ENCODE measurements around the gene KAT5. TPM values are rescaled to one million over a fixed set of nuclear protein-coding genes. Genes with fewer than 3 reads are reported as not detected.
"Not testable (repeated sequence)": the region's sequence is repeated elsewhere in the genome, so short reads cannot be mapped to it uniquely, and the experiment has no call there.

Gene KAT5
- total RNA-seq, 1 experiment from 2014 or later = 17.8 TPM

GRCh38 chr11:65685981-65686380 lies 26.1 kb upstream of the KAT5 start:
- Histone ChIP-seq H3K79me2 (ENCODE audit: low read length) (no peaks in the 10 kb centered on the region), H4K20me1 (ENCODE audit: insufficient read depth, low read depth, low read length) (no peaks in the 10 kb centered on the region), H2AFZ (ENCODE audit: low read length) (no peak overlapping the region), H3K9me2 (replicated peaks; ENCODE audit: insufficient read depth, low read length) (no peaks in the 10 kb centered on the region), H3K27ac (ENCODE audit: low read length) (no peak overlapping the region), H3K4me1 (ENCODE audit: low read length) (no peaks in the 10 kb centered on the region), H3K9me3 (ENCODE audit: low read length) (no peaks in the 10 kb centered on the region), H3K4me3 (ENCODE audit: low read length) (no peak overlapping the region), H3K27me3 (ENCODE audit: low read length) (no peaks in the 10 kb centered on the region), H3K4me2 (ENCODE audit: low read depth, low read length, poor library complexity, severe bottlenecking) (no peak overlapping the region), H3K36me3 (ENCODE audit: insufficient read depth, low read length) (no peaks in the 10 kb centered on the region), H3K9ac (ENCODE audit: low read length) (no peak overlapping the region)
- DNase-seq = no peak

DNA sequence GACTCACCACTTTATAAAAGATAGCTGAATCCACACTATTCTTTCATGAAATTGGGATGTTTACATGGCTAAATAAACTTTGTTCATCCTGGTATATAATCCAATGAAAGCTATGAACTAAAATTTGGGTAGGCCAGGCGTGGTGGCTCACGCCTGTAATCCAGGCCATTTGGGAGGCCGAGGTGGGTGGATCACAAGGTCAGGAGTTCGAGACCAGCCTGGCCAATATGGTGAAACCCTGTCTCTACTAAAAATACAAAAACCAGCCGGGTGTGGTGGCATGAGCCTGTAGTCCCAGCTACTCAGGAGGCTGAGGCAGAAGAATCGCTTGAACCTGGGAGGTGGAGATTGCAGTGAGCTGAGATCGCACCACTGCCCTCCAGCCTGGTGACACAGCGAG lies 20.2 kb upstream of the KAT5 start:
- H3K79me2 ChIP-seq (ENCODE audit: low read length); H3K4me1 ChIP-seq (ENCODE audit: low read length); H3K9ac ChIP-seq (ENCODE audit: low read length); H3K4me3 ChIP-seq (ENCODE audit: low read length); H3K27me3 ChIP-seq (ENCODE audit: low read length); H3K4me2 ChIP-seq (ENCODE audit: low read depth, low read length, poor library complexity, severe bottlenecking); H2AFZ ChIP-seq (ENCODE audit: low read length); H3K36me3 ChIP-seq (ENCODE audit: insufficient read depth, low read length); H3K9me3 ChIP-seq (ENCODE audit: low read length); H3K27ac ChIP-seq (ENCODE audit: low read length); DNase-seq; H4K20me1 ChIP-seq (ENCODE audit: insufficient read depth, low read depth, low read length); H3K9me2 ChIP-seq (replicated peaks; ENCODE audit: insufficient read depth, low read length): not testable (repeated sequence)

DNA sequence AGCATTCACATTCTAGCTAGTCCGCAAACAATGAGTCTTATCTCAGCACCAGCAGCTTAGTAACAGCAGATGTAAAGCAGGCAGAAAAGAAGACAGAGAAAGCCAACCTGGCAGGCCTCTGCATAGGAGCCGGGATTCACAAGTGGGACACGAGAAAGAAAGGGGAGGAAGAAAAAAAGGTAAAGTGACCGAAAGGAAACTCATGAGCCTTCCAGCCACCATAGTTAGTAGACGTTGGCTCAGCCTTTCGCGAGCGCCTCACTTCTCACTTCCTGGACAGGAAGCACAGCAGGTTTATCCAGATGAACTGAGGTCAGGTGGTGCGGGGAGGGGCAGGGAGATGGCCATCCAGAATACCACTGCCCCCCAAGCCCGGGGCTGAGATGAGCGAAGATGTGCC lies 19.7 kb upstream of the KAT5 start:
- Histone ChIP-seq H3K79me2 (ENCODE audit: low read length) (no peaks in the 10 kb centered on the region), H3K36me3 (ENCODE audit: insufficient read depth, low read length) (no peaks in the 10 kb centered on the region), H2AFZ (ENCODE audit: low read length) (no peak overlapping the region), H3K9me3 (ENCODE audit: low read length) (no peaks in the 10 kb centered on the region), H3K4me3 (ENCODE audit: low read length) (no peak overlapping the region), H3K27me3 (ENCODE audit: low read length) (no peaks in the 10 kb centered on the region), H3K9me2 (replicated peaks; ENCODE audit: insufficient read depth, low read length) (no peaks in the 10 kb centered on the region), H3K4me1 (ENCODE audit: low read length) (no peaks in the 10 kb centered on the region), H4K20me1 (ENCODE audit: insufficient read depth, low read depth, low read length) (no peaks in the 10 kb centered on the region), H3K27ac (ENCODE audit: low read length) (no peak overlapping the region), H3K9ac (ENCODE audit: low read length) (no peak overlapping the region), H3K4me2 (ENCODE audit: low read depth, low read length, poor library complexity, severe bottlenecking) (no peak overlapping the region)
- no peak for DNase-seq

DNA sequence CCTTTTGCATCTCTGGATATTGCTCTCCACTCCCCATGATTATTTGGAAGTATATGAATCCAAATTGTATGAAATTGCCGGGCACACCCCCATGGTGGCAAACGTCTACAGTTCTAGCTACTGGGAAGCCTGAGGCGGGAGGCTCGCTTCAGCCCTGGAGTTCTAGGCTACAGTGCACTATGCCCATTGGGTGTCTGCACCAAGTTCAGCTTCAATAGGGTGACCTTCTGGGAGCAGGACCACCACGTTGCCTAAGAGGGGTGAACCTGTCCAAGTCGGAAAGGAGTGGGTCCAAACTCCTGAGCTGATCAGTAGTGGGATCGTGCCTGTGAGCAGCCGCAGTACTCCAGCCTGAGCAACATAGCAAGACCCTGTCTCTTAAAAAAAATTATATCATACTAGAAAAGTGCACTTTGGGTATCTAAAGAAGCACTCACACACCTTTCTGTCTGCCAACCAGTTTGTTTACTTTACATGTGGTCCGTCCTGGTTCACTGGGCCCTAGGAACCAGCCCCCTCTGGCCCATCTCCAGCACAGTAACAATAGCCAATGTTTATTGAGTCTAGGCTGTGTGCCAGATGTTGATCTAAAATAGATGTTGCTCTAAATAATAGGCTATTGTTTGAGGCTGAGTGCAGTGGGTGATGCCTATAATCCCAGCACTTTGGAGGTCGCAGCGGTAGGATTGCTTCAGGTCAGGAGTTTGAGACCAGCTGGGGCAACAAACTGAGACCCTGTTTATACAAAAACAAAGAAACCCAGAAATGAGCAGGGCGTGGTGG lies 16.4 kb upstream of the KAT5 start:
- no peaks in the 10 kb centered on the region for H3K79me2 ChIP-seq (ENCODE audit: low read length)
- H3K27ac ChIP-seq (ENCODE audit: low read length) = no peak overlapping the region
- H3K4me3 ChIP-seq (ENCODE audit: low read length) = no peak overlapping the region
- peaks cover 7% of the 10 kb centered on the region for H3K4me1 ChIP-seq (ENCODE audit: low read length)
- H3K9me2 ChIP-seq (replicated peaks; ENCODE audit: insufficient read depth, low read length) = no peaks in the 10 kb centered on the region
- H3K4me2 ChIP-seq (ENCODE audit: low read depth, low read length, poor library complexity, severe bottlenecking) = no peak overlapping the region
- peak; percentile 32 for DNase-seq
- H3K9ac ChIP-seq (ENCODE audit: low read length) = no peak overlapping the region
- no peaks in the 10 kb centered on the region for H3K36me3 ChIP-seq (ENCODE audit: insufficient read depth, low read length)
- H4K20me1 ChIP-seq (ENCODE audit: insufficient read depth, low read depth, low read length) = no peaks in the 10 kb centered on the region
- no peaks in the 10 kb centered on the region for H3K27me3 ChIP-seq (ENCODE audit: low read length)
- H2AFZ ChIP-seq (ENCODE audit: low read length) = no peak overlapping the region
- no peaks in the 10 kb centered on the region for H3K9me3 ChIP-seq (ENCODE audit: low read length)

DNA sequence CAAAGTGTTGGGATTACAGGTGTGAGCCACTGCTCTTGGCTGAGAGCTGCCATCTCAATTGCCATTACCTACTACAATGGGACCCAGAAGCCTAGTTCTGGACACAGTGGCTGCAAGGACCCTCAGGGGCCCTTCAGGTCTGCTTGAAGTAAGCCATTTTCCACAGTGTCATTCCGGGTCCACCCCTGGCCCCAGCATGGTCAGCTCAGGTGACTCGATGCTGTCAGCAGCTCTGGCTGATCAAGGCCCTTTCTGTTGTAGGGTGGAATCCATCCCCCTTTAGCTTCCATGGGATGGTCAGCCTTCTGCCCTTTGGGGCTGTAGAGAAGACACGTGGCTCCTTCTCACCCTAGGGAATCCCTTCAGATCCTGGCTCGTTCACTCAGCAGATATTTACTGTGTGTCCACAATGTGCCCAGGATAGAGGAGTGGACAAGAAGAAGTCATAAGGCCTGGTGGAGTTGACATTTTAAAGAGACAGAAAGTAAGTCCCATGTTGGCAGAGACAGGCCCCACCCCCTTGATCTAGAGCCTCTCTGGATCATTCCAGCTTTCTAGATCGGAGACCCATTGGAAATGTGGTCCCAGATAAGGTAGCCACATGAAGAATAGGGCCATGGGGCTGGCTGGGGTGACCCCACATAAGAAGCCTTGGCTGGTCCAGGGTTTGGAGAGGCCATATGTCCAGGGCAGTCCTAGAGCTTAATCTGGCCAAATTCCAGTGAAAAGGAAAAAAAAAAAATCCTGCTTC lies 15.1 kb upstream of the KAT5 start:
- DNase-seq = peak; percentile 30
- Histone ChIP-seq H2AFZ (ENCODE audit: low read length) (no peak overlapping the region), H3K27ac (ENCODE audit: low read length) (no peak overlapping the region), H3K9me3 (ENCODE audit: low read length) (no peaks in the 10 kb centered on the region), H3K27me3 (ENCODE audit: low read length) (no peaks in the 10 kb centered on the region), H3K4me3 (ENCODE audit: low read length) (no peak overlapping the region), H3K4me1 (ENCODE audit: low read length) (peaks cover 11% of the 10 kb centered on the region), H3K79me2 (ENCODE audit: low read length) (no peaks in the 10 kb centered on the region), H3K9me2 (replicated peaks; ENCODE audit: insufficient read depth, low read length) (no peaks in the 10 kb centered on the region), H3K36me3 (ENCODE audit: insufficient read depth, low read length) (no peaks in the 10 kb centered on the region), H3K9ac (ENCODE audit: low read length) (no peak overlapping the region), H4K20me1 (ENCODE audit: insufficient read depth, low read depth, low read length) (no peaks in the 10 kb centered on the region), H3K4me2 (ENCODE audit: low read depth, low read length, poor library complexity, severe bottlenecking) (no peak overlapping the region)

DNA sequence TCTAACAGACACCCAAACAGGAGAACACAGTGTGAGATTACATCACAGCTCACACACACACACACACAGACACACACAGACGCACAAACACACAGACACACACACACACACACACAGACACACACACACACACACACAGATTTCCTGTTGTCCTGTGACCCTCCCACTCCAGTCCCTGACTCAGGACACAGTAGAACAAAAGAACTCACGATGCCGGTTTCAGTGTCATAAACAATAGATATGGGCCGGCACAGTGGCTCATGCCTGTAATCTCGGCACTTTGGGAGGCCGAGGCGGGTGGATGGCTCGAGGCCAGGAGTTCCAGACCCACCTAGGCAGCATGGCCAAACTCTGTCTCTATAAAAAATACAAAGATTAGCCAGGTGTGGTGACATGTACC lies 13.8 kb upstream of the KAT5 start:
- Histone ChIP-seq H2AFZ (ENCODE audit: low read length) (no peak overlapping the region), H3K9me2 (replicated peaks; ENCODE audit: insufficient read depth, low read length) (no peaks in the 10 kb centered on the region), H3K4me3 (ENCODE audit: low read length) (no peak overlapping the region), H3K27me3 (ENCODE audit: low read length) (no peaks in the 10 kb centered on the region), H3K27ac (ENCODE audit: low read length) (no peak overlapping the region), H4K20me1 (ENCODE audit: insufficient read depth, low read depth, low read length) (no peaks in the 10 kb centered on the region), H3K79me2 (ENCODE audit: low read length) (no peaks in the 10 kb centered on the region), H3K4me2 (ENCODE audit: low read depth, low read length, poor library complexity, severe bottlenecking) (no peak overlapping the region), H3K4me1 (ENCODE audit: low read length) (peaks cover 11% of the 10 kb centered on the region), H3K9ac (ENCODE audit: low read length) (no peak overlapping the region), H3K9me3 (ENCODE audit: low read length) (no peaks in the 10 kb centered on the region), H3K36me3 (ENCODE audit: insufficient read depth, low read length) (no peaks in the 10 kb centered on the region)
- no peak for DNase-seq

- Histone ChIP-seq H2AFZ (ENCODE audit: low read length) (no peak overlapping the region), H3K79me2 (ENCODE audit: low read length) (no peaks in the 10 kb centered on the region), H3K27me3 (ENCODE audit: low read length) (no peaks in the 10 kb centered on the region), H3K9me2 (replicated peaks; ENCODE audit: insufficient read depth, low read length) (no peaks in the 10 kb centered on the region), H3K27ac (ENCODE audit: low read length) (no peak overlapping the region), H3K9me3 (ENCODE audit: low read length) (no peaks in the 10 kb centered on the region), H3K9ac (ENCODE audit: low read length) (no peak overlapping the region), H3K4me1 (ENCODE audit: low read length) (peaks cover 11% of the 10 kb centered on the region), H4K20me1 (ENCODE audit: insufficient read depth, low read depth, low read length) (no peaks in the 10 kb centered on the region), H3K36me3 (ENCODE audit: insufficient read depth, low read length) (no peaks in the 10 kb centered on the region), H3K4me2 (ENCODE audit: low read depth, low read length, poor library complexity, severe bottlenecking) (no peak overlapping the region), H3K4me3 (ENCODE audit: low read length) (no peak overlapping the region)
- no peak for DNase-seq
Measured at GRCh38 chr11:65699306-65699705, 12.7 kb upstream of the KAT5 start.

DNA sequence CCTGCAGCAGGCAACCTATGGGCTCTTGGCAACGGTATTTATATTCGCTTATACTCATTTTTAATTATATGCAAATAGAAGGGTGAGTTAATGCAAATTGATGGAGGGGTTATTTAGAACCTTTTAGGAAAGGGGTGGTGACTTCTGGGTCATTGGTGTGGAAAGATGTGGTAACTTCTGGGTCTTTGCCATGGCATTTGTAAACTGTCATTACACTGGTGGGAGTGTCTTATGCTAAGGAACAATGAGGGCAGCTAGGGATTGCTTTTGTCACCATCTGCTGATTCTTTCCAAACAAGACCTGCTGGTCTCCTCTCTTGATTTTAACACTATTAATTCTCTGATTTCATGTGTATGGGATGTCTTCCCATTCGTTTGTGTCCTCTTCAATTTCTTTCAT lies 11.7 kb upstream of the KAT5 start:
- Histone ChIP-seq H4K20me1 (ENCODE audit: insufficient read depth, low read depth, low read length) (no peaks in the 10 kb centered on the region), H3K9me3 (ENCODE audit: low read length) (no peaks in the 10 kb centered on the region), H3K4me1 (ENCODE audit: low read length) (peaks cover 11% of the 10 kb centered on the region), H2AFZ (ENCODE audit: low read length) (no peak overlapping the region), H3K9me2 (replicated peaks; ENCODE audit: insufficient read depth, low read length) (no peaks in the 10 kb centered on the region), H3K9ac (ENCODE audit: low read length) (no peak overlapping the region), H3K36me3 (ENCODE audit: insufficient read depth, low read length) (no peaks in the 10 kb centered on the region), H3K27ac (ENCODE audit: low read length) (no peak overlapping the region), H3K27me3 (ENCODE audit: low read length) (no peaks in the 10 kb centered on the region), H3K4me2 (ENCODE audit: low read depth, low read length, poor library complexity, severe bottlenecking) (no peak overlapping the region), H3K4me3 (ENCODE audit: low read length) (no peak overlapping the region), H3K79me2 (ENCODE audit: low read length) (no peaks in the 10 kb centered on the region)
- peak; percentile 65 for DNase-seq

Measured in Karpas-422 (cell line).